Measurements from ENCODE around the gene CDH16. TPM values are rescaled to one million over a fixed set of nuclear protein-coding genes. Genes with fewer than 3 reads are reported as not detected.
A peak's percentile ranks its signal among the peaks of the same experiment; 100 is the strongest.

The CDH16 gene
- total RNA-seq, 1 donor from 2014 or later, result 0.25 TPM

DNA sequence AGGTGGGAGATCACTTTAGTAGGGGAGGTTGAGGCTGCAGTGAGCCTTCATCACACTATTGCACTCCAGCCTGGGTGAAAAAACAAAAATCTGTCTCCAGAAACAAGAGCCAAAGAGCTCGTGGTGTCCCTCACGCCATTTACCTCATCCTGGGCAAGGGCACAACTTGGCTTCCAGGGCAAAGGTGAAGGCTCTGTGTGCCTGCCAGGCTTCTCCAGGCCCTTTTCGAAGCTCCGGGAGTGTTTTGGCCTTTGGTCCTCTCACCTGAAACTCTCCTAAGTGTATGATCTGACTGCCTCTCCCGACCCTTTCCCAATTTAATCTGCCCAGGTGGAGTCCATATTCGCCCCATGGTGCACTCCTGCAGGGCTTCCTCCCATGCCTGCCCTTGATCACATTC lies 30.8 kb upstream of the CDH16 start:
- intact Hi-C loops (cut with DNase I), result no loop called here
- H3K27ac ChIP-seq, result no peak overlapping the region
- H3K36me3 ChIP-seq, result no peaks in the 10 kb centered on the region

DNA sequence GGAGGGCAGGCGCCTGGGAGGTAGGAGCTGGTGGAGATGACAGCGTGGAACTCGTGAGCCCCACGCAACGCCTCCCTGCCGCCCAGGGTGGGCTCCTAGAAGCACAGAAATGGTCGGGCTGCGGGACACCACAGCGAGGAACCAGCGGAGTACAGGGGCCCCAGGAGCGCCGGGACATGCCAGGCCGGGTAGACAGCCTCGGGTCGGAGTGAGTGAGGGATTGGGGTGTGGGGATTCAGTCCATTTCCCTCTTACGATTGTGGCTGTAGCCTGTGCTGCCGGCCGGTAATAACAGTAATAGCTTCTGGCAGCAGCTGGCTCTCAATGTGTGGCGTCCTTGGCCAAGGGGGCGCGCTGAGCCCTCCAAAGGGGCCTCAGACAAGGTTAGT lies 30.1 kb upstream of the CDH16 start:
- H3K9me3 ChIP-seq, result no peaks in the 10 kb centered on the region
- peak overlapping the region; percentile 52 to 69 for H3K4me3 ChIP-seq
- H3K36me3 ChIP-seq, result peaks cover 0 to 2% of the 10 kb centered on the region in 2 donors
- no peak for DNase-seq (ENCODE audit: extremely low spot score in 2 of 2)
- H3K27me3 ChIP-seq, result no peaks in the 10 kb centered on the region
- no peak overlapping the region for H3K27ac ChIP-seq
- peaks cover 21% of the 10 kb centered on the region for H3K4me1 ChIP-seq
- TF ChIP-seq POLR2A (IDR thresholded peaks at IDR 0.05) (no peak), POLR2AphosphoS5 (IDR thresholded peaks at IDR 0.05; ENCODE audit: insufficient read depth in 1 of 2, low read depth in 1 of 2) (no peak)
- TF ChIP-seq, protein P1, sequence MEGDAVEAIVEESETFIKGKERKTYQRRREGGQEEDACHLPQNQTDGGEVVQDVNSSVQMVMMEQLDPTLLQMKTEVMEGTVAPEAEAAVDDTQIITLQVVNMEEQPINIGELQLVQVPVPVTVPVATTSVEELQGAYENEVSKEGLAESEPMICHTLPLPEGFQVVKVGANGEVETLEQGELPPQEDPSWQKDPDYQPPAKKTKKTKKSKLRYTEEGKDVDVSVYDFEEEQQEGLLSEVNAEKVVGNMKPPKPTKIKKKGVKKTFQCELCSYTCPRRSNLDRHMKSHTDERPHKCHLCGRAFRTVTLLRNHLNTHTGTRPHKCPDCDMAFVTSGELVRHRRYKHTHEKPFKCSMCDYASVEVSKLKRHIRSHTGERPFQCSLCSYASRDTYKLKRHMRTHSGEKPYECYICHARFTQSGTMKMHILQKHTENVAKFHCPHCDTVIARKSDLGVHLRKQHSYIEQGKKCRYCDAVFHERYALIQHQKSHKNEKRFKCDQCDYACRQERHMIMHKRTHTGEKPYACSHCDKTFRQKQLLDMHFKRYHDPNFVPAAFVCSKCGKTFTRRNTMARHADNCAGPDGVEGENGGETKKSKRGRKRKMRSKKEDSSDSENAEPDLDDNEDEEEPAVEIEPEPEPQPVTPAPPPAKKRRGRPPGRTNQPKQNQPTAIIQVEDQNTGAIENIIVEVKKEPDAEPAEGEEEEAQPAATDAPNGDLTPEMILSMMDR (IDR thresholded peaks at IDR 0.05), result no peak
- intact Hi-C loops (cut with DNase I), result no loop called here

More for the DNA sequence above, 30.8 kb upstream of the CDH16 start:
- Histone ChIP-seq H3K4me1 (peaks cover 21% of the 10 kb centered on the region), H3K4me3 (no peak overlapping the region), H3K27me3 (no peaks in the 10 kb centered on the region), H3K9me3 (no peaks in the 10 kb centered on the region)
- DNase-seq (ENCODE audit: extremely low spot score in 2 of 2), result no peak
- no peak for TF ChIP-seq POLR2AphosphoS5 (IDR thresholded peaks at IDR 0.05; ENCODE audit: insufficient read depth in 1 of 2, low read depth in 1 of 2)
- TF ChIP-seq POLR2A (IDR thresholded peaks at IDR 0.05), result no peak
- TF ChIP-seq, protein P1 (IDR thresholded peaks at IDR 0.05), result no peak

DNA sequence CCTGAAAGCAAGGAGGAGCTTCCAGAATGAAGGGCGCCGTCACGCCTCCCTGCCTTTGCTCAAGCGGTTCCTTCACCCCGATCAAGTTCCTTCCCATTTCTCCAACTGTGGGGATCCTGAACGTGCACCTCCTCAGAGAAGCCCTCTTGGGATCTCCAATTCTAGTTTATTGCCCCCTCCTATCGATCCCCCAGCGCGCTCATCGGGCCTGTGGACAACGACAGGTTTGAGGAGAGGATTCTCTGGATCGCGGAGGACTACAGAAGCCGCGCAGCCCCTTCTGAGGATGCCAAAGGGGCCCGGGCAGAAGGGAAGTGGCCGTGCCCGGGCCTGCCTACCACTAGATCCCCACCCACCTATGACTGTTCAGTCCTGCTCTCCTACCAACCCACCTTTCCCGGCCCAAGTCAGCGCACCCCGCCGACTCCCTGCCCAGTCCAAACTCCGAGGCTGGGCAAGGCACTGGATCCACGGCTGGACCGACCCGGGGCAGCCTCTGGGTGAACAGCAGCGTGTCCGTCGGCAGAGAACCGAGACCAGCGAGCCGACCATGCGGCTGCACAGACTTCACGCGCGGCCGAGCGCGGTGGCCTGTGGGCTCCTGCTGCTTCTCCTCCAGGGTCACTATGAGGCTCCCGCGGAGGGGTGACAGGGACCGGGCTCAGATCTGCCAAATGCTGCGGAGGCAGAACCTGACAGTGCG lies 29.6 kb upstream of the CDH16 start:
- Histone ChIP-seq H3K4me3 (peak overlapping the region; percentile 52 to 69), H3K27me3 (no peaks in the 10 kb centered on the region), H3K9me3 (no peaks in the 10 kb centered on the region), H3K36me3 (peaks cover 0 to 7% of the 10 kb centered on the region in 2 donors), H3K27ac (no peak overlapping the region), H3K4me1 (peaks cover 21% of the 10 kb centered on the region)
- TF ChIP-seq POLR2A (IDR thresholded peaks at IDR 0.05), result no peak
- no peak for TF ChIP-seq POLR2AphosphoS5 (IDR thresholded peaks at IDR 0.05; ENCODE audit: insufficient read depth in 1 of 2, low read depth in 1 of 2)
- TF ChIP-seq, protein P1 (IDR thresholded peaks at IDR 0.05), result no peak
- intact Hi-C loops (cut with DNase I), result no loop called here
- no peak for DNase-seq (ENCODE audit: extremely low spot score in 2 of 2)

DNA sequence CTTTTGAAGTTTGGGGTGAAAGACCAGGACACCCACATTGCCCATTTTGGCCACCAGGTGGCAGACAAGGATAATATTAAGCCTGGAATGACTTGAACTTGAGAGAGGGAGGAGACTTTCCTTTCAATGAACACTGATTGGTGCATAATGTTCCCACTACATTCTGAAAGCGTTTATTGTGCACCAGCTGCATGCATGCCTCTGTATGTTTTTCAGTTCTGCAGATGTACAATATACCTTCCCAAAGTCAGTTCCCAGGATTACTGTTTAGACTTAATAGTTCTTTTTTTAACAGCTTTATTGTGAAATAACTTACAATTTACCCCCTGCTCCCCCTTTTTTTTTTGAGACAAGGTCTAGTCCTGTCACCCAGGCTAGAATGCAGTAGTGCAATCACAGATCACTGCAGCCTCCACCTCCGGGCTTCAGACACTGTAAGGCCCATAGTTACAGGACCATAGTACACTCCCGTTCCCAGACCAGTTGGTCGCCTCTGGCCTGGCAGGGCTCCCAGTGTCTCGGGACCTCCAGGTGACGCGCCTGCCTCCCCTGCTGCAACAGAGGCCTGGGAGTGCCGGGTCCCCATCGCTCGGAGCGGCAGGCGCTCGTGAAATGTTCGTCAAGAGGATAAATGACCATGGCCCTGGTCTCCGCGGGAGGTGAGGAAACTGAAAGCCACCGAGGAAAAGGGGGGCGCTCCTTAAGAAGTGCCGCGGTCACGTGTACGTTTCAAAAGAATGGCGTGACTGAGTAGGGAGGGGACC lies 28.8 kb upstream of the CDH16 start:
- Histone ChIP-seq H3K27me3 (no peaks in the 10 kb centered on the region), H3K9me3 (no peaks in the 10 kb centered on the region), H3K27ac (no peak overlapping the region), H3K4me3 (peak overlapping the region; percentile 52 to 69), H3K4me1 (peaks cover 21% of the 10 kb centered on the region), H3K36me3 (peaks cover 0 to 15% of the 10 kb centered on the region in 2 donors)
- TF ChIP-seq POLR2AphosphoS5 (IDR thresholded peaks at IDR 0.05; ENCODE audit: insufficient read depth in 1 of 2, low read depth in 1 of 2) (peak in 1 of 2 donors; percentile 69), POLR2A (IDR thresholded peaks at IDR 0.05) (no peak)
- TF ChIP-seq, protein P1 (IDR thresholded peaks at IDR 0.05), result peak; percentile 80 to 91 (median 80)
- intact Hi-C loops (cut with DNase I), result no loop called here
- no peak for DNase-seq (ENCODE audit: extremely low spot score in 2 of 2)

DNA sequence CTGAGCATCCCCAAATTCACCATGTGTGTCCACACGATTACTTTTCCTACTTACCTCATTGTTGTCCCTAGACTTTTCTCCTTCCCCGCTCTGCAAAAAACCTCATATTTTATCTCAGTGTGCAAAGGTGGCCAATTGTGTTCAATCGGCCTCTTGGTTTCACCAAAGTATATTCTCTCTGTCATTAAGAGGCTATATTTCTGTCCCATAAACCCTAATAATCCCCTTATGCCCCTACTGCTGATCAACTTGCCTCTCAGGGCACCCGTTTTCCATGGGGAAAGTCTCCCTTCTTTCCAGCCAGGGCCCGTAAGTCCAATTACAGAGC lies 28.3 kb upstream of the CDH16 start:
- Histone ChIP-seq H3K36me3 (peaks cover 0 to 21% of the 10 kb centered on the region in 2 donors), H3K9me3 (no peaks in the 10 kb centered on the region), H3K4me1 (peaks cover 21% of the 10 kb centered on the region), H3K27ac (no peak overlapping the region), H3K4me3 (no peak overlapping the region), H3K27me3 (no peaks in the 10 kb centered on the region)
- intact Hi-C loops (cut with DNase I), result no loop called here
- TF ChIP-seq POLR2AphosphoS5 (IDR thresholded peaks at IDR 0.05; ENCODE audit: insufficient read depth in 1 of 2, low read depth in 1 of 2) (no peak), POLR2A (IDR thresholded peaks at IDR 0.05) (no peak)
- TF ChIP-seq, protein P1 (IDR thresholded peaks at IDR 0.05), result no peak
- no peak for DNase-seq (ENCODE audit: extremely low spot score in 2 of 2)

Data from vagina (tissue), 2 donors.